CD4-positive, alpha-beta T cell treated with Interleukin-12 subunit alpha and Interleukin-12 subunit beta, for 1 hour (primary cell): Measurements from ENCODE around the gene C11orf21.

Source experiments
- DNase-seq: peaks from one replicate; pipeline ENCODE4 v3.0.0-alpha.2; 2020

C11orf21 gene

DNA sequence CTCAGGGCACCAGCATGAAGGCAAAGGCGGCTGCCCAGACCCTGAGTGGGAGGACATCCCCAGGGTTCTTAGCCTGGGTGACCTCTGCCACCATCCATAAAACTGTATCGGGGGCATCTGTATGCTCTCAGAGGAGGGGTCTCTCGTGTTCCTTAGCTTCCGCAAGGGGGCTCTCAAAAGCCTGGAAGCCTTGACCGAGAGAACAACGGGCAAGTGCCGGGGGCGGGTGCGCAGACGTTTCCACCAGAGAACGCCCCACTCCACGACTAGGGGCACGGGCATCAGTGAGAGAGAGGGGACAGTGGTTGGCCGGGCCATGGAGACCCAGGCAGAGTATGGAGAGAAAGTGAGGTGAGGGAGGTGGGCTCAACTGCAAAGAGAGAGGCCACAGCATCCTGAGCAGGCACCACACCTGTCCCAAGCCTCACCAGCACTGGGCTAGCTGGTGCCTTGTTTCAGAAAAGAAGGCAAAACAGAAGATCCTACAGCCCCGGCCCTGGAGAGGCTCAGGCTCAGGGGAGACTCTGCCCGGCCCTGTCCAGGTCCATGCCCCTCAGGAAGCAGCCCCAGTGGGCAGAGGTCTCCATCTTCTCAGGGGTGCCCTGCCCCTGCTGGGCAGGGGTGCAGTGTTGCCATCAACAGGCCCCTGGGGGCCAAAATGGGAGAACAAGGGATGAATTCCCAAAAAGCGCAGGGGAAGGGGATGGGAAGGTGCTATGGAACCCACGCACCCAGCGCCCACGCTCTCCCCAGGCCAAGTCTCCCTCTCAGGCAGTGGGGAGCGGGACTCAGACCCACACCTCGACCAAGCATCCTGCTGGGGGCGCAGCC, 6.0 kb upstream of the C11orf21 start:
- DNase-seq = no peak

DNA sequence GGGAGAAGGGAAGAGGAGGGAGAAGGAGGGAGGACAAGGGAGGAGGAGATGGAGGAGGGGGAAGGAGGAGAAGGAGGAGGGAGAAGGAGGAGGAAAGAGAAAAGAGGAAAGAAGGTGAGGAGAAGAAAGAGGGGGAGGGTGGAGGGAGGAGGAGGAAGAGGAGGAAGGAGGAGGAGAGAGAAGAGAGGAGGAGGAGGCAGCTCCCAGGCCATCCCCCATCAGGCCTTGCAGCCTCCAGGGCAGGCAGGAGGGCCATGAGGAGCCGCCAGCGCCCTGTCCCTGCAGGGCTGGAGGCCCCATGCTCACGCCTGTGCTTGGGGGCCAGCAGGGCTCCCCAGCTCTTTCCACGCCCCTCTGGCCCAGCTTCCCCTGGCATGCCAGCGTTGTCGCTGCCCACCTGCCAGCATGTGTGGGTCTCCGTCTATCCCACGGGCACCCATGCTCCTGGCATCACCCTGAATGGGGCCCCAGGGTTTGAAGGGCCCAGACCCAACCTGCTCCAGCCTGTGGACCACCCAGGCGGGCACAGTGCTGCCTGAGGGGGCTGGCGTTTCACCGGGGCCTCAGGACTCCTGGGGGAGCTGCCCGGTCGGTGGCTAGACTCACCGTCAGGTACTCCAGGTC, 5.3 kb upstream of the C11orf21 start:
- DNase-seq = no peak

DNA sequence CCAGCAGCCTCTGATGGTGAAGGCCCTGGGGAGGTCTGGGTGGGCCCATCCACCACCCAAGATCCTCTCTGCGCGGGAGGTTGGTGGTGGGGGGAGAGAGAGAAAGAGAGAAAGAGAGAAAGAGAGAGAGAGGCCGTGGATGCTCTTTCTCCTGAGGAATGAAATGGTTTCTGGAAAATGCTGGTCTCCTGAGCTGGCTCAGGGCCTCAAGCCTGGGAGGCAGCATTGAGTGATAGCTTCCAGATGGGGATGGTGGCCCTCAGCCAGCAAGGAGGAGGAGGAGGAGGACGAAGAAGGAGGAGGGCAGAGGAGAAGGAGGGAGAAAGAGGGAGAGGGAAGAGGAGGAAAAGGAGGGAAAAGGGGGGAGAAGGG, 4.7 kb upstream of the C11orf21 start:
- no peak for DNase-seq

DNA sequence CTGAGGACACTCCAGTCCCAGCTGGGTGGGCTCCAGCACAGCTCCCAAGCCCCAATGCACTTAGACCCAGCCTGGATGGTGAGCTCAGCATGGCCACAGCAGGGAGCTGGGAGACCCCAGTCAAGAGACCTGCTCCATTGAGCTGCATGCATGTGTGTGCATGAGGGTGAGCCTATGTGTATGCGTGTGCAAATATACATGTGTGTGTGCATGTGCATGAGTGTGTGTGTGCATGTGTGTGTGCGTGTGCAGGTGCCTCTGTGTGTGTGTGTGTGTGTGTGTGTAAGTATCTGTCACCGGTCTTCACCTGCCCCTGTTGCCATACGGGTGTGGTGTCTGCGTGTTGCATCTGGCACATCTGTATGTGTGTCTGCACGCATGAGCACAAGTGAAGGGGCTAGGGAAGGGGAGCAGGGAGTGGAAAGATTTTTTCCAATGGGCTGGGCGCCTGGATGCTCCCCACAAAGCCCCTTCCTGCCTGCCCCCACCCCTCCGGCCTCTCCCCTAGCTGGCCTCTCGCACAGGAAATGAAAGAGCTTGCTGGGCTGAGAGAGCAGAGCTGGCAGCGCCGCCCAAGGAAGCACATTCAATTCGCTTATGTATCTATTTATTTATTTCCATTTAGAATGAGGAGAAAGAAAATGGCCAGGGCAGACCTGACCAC, 4.2 kb upstream of the C11orf21 start:
- peak; percentile 21 for DNase-seq

DNA sequence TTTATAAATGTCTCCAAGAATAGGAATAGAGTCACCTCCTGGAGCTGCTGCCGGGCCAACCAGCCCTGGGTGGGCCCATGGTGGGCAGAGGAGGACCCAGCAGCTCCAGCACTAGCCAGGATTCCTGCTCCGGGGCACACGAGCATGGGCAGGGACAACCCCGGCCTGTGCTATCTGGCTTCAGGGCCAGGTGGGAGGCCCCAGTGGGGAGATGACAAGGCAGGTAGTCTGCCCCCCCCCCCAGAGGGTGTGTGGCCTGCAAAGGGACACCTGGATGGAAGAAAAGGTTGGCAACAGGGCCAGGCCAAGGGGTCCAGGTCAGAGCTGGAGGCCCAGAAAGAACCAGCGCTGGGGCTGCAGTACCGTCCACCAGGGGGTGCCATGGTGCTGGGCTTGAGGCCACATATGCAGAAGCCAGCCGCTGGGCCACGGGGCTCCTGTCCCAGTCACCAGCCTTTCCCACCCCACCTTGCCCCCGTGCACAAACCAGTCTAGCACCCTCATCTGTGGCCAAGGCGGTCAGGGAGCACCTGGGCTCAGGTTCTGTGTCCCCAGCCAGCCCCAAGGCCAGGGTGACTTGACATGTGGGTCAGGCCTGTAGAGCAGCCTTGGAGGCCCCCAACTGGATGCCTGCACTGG, 3.5 kb upstream of the C11orf21 start:
- DNase-seq = peak; percentile 82

DNA sequence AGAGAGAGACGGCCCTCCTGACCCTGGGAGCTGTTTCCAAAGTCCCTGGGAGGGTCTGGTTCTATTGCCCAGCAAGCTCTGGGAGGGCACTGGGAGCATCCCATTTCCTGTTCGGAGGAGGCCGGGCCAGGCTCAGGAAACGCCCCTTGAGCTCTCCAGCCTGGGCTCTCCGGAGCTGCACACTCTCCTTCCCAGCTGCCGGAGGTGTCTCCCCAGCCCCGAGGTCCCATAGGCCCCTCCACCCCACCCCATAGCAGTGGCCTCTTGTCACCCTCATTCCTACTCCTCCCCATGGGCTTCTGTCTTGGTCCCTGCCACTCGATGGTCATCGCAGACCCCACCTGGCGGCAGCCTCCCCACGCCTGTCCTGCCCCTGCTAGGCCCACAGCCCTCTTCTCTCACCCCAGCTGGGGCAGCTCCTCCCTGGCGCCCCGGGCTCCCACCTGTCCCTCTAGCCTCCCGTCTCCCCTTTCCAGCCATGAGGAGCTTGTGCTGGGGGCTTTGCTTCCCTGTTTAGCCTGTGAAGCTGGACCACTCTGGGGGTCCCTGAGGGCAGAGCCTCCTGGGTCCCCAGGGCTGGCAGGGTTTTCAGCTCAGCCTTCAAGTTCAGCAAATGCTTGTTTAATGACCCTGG, 2.9 kb upstream of the C11orf21 start:
- DNase-seq = no peak

DNA sequence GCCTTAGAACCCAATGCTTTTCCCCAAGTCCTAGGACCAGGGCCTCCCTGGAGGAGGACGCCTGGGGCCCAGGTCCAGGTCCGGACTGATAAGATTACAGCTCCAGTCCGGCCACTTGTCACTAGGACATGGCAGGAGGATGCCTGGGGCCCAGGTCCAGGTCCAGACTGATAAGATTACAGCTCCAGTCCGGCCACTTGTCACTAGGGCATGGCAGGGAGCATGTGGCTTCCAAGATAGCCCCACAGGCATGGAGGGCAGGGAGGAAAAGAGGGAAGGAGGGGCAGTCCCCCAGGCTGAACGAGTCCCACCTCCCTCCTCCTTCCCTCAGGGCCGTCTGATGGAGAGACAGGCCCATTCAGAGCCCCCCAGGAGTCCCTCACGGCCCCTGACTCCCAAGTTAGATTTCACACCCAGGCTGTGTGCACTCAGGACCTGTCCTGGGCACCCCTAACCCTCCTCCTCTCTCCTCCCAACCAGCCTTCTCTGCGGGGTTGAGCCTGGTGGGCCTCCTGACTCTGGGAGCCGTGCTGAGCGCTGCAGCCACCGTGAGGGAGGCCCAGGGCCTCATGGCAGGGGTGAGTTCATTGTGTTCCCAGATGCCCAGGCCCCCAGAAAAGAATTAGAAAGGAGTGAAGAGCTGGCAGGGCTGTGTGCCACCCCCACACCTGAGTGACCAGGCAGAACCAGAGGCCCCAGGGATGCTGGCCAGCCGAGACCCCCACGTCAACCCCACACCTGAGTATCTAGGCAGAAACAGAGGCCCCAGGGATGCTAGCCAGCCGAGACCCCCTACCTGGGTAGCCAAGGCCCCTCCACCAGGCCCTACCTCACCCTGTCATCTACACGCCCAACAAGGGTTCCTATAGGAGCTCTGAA, 2.1 kb upstream of the C11orf21 start:
- DNase-seq = no peak

DNA sequence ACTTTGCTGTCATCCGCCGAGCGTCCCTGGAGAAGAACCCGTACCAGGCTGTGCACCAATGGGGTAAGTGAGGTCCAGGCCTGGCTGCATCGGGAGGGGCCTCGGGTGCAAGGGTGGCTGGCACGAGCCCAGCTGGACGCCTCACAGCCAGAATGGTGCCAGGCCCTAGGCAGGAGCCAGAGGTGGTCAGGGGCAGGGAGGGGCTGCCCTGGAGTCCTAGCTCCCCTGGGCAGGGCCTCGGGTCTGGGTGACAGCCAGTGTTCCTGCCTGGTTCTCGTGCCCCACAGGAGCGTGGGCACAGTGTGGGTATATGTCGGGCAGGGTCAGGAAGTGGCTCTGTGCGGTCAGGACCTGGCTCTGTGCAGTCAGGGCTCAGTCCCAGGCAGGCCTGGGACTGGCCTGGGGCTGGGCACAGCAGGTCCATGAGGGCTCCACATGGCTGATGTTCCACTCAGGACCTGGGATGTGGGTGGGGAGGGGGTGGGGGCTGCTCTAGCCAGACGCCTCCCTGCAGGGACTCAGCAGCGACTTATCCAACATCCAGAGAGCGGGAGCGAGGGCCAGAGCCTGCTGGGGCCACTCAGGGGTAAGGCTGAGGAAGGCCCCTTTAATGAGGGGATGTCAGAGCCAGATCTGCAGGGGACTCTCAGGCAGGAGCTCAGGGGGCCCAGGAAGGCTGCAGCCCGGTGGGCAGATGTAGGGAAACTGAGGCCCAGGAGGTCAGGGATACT, 1.3 kb upstream of the C11orf21 start:
- no peak for DNase-seq

DNA sequence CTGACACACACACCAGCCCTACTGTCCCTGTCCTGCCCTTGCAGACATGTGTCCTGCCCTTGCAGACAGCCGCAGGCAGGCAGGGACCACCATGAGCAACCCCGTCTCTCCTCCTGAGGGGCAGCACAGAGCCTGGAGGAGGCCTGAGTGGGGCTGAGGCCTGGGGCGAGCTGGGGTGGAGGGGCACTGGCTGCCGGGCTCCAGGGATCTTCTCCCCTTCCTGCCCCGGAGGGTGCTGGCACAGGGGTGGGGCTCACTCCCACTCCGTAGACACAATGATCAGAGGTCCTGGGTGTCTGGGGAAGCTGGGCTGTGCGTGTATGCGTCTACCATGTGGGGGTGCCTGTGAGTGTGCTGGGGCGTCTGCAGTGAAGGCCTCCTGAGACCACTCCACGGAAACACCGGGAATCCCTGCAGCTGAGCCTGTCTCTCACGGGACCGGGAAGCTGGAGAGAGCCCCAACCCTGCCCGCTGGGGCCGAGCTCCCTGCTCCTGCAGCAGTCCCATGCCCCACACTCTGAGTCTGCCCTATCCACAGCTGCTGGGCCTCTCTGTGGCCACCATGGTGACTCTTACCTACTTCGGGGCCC, 683 bp upstream of the C11orf21 start:
- DNase-seq = peak; percentile 28

DNA sequence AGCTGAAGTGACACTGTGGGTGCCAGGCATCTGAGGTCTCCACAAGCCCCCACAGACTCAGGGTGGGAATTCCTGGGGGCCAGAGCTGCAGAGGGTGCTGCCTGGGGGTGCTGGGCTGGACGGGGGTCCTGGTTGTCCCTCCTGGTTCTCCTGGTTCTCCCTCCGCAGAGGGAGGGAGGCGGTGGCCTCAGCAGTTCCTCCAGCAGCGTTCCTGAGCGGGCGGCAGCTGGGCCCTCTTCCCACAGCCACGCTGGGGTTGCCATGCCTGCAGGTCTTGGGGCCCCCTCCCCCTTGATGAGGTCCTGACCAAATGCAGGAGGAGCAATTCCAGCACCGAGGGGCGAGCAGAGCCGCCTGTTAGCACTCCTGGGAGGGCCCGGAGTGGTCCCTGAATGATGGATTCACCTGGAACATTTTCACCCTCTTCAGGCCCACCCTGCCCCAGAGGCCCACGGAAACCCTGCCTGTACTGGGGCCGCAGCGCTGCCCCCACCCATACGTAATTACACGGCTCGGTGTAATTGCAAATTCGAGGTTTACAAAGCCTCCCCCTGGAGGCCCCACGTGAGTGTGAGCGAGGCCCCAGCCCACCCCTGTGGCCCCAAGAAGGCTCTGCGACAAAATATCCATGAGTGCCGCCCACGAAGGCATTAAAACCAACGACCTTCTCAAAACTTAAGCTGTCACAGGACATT, 635 bp downstream of the C11orf21 start:
- DNase-seq = peak; percentile 18

DNA sequence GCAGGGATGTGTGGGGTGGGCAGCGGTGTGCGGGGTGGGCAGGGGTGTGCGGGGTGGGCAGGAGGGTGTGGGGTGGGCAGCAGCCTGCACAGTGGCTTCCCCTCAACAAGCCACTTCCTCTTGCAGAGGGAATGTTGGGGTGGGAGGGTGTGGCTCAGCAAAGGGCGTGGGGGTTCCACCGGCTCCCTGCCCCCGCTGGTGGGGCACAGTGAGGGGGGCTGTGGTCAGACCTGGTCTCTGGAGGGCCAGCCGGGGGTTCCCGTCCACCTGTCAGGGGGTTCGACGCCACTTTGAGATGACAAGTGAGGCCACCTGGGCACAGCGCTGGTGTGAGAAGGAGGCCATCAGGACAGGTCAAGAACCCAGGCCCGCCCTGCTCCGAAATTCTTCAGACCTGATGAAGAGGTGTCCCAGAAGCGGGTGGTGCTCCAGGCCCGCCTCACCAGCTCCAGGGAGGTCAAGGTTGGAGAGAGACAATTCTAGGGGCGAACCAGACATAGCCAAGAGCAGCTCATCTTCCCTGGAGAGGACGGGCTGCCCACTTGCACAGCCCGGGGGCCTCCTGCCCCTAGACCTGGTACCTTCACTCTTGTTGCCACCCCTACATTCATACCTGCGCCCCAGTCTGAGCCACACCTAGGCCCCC, 1.3 kb downstream of the C11orf21 start:
- DNase-seq = peak; percentile 20

DNA sequence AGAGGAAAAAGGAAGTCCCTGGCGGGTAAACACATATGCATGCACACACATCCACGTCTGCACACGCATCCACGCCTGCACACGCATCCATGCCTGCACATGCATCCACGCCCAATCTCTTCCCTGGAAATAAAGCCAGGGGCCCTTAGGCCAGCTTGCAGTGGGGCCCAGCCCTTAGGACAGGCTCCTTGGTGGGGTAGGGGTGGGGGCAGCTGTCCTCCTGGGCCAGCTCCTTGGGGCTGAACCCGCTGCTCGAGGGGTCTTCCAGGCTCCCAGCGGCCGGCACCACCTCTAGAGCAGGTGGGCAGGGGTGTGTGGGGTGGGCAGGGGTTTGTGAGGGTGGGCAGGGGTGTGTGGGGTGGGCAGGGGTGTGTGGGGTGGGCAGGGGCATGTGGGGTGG, 1.9 kb downstream of the C11orf21 start:
- no peak for DNase-seq

DNA sequence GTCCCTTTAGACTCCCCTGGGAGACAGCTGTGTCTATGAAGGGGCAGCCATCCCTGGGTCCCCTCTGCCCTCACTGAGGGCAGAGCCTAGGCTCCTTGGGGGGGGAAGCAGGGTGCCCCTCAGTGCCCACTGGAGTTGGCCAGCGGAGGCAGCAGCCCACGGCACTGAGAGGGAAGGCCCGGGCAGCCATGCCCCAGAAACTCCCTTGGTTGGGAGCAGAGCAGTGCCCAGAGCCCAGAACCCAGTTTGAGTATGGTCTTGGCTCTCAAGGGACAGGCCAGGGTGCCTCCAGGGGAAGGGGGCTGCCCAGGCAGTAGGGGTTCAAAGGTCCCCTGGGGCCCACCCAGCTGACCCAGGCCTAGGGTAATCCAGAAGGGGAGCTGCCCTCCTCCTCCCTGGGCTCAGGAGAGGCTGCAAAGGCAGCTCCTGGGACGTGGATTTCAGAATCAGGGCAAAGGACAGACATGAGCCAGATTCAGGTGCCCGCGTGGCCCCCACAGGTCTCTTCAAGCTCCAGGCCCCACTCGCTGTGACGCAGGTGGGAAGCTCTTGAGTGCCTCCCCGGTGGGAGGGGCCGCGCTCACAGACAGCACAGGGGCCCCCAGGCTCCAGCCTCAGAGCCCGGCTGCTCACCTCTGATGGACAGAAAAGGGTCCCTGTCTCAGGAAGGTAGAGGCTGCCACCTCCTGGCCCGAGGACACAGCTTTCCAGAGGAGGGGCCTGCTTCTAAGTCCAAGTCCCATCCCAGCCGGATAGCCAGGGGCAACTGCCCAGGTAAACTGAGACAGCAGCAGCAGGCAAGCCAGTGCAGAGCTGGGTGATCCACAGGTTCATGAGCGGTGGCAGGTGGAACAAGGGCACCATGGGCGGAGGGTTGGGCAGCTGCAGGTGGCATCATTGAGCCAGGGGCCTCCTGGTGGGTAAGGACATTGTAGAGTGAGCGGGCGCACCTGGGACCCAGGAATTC, 2.6 kb downstream of the C11orf21 start:
- peak; percentile 9 for DNase-seq

DNA sequence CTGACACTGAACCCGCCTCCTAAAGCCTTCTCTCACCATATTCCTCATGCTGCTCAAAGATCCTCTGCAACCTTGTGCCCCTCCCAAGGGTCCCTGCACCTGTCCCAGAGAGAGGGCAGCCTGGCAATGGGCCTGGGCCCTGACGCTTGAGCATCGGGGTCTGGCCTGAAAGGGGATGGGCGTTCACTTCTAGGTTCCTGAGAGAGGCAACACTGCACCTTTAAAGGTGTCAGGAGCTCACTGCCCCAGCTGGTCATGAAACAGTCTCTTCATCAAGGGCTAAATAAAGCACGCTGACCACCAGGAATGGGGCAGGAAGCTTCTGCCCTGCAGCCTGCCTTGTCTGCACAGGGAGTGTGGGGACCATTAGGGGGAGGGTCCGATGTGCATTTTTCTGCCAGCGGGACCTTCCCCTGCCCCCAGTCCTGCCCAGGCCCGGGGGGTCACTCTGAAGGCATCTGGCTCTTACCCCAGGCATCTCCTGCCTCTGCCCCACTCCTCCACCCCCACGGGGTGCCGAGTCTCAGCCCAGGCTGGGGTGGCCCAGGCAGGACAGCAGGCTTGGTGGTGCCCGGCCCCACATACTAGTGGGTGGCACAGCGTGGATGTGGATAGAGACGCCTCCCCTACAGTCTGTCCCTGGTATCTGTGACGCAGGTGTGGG, 3.5 kb downstream of the C11orf21 start:
- no peak for DNase-seq

DNA sequence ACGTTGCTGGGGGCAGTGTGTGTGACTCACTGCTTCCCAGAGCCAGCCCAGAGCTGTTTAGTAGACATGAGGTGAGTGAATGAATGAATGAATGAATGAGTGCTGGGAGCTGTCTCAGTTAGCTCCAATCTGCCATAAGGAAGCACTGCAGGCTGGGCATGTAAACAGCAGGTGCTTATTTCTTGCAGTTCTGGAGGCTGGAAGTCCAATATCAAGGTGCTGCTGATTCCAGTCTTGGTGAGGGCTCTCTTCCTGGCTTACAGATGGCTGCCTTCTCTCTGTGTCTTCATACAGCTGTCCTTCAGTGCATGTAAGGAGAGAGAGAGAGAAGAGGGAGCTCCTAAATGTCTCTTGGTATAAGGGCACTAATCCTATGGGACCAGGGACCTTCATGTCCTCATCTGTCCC, 4.1 kb downstream of the C11orf21 start:
- no peak for DNase-seq

DNA sequence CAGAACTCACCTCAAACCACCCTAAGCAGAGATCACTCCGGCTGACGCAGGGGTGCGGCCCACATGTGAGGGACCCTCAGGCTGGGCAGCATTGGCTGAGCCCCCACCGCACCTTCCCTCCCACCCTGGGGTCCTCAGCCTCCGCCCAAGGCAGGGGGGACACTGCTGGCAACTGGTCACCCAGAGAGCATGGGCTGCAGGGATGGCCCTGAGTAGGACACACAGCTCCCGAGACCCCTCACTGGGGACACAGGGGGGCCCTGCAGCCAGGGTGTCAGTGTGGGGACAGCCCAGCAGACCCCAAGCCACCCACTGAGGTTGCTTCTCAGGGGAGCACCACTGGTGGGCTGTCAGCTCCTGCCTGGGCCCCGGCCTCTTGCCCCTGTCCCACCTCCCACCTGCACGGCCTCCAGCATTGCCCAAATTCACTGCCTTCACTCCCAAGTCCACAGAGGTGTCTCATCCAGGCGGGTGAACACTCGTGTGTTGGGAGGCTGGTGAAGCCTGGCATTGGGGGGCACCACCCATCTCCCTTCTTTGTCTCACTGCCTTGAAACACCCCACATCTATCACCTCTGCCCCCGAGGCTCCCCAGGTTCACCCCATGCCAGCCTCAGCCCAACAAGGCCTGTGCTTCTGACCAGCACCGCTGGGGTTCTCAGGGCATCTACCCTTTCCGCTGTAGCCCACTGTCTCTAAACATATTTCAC, 4.7 kb downstream of the C11orf21 start:
- DNase-seq = no peak
